T-helper 17 cell (primary cell): ENCODE results near the gene EFL1. TPM values are rescaled to one million over a fixed set of nuclear protein-coding genes. Genes with fewer than 3 reads are reported as not detected.

Experiments used
- ATAC-seq: fragments of 150-1000 bp; cut with Tn5 transposase; 2 replicates; pipeline ENCODE4 v1.10.0; 2021; ENCODE audit warnings: mild to moderate bottlenecking, moderate library complexity
- DNase-seq, 3 donors: peaks; one replicate each; pipeline versions ENCODE4 v3.0.0 to v3.0.0-alpha.2; 2020 to 2021
- H3K9me3 ChIP-seq: one replicate; pipeline ENCODE4 v1.7.0; 2013; ENCODE audit warnings: low read length, mild to moderate bottlenecking; ENCODE audit not compliant: control insufficient read depth, poor library complexity, severe bottlenecking
- H3K27ac Mint-ChIP-seq: one replicate; pipeline ENCODE4 v1.8.0; 2022; ENCODE audit warnings: mild to moderate bottlenecking, moderate library complexity, mixed read lengths
- H3K27me3 Mint-ChIP-seq: one replicate; pipeline ENCODE4 v1.8.0; 2022; ENCODE audit warnings: mixed read lengths
- H3K36me3 Mint-ChIP-seq: one replicate; pipeline ENCODE4 v1.8.0; 2022; ENCODE audit warnings: low read depth, mixed read lengths
- H3K4me1 Mint-ChIP-seq: one replicate; pipeline ENCODE4 v1.8.0; 2022; ENCODE audit warnings: mild to moderate bottlenecking, mixed read lengths
- H3K4me3 Mint-ChIP-seq: one replicate; pipeline ENCODE4 v1.8.0; 2022; ENCODE audit warnings: mild to moderate bottlenecking, moderate library complexity, mixed read lengths
- total RNA-seq, 4 donors: library from RNA in 2 of 4; stranded (reverse) in 2 of 4; gene quantifications; one replicate each; pipeline ENCODE4 v1.2.3 and lab custom pipeline; 2022 to 2026

EFL1 gene
- total RNA-seq, 2 donors from 2014 or later, result 9.2 to 10.4 TPM

DNA sequence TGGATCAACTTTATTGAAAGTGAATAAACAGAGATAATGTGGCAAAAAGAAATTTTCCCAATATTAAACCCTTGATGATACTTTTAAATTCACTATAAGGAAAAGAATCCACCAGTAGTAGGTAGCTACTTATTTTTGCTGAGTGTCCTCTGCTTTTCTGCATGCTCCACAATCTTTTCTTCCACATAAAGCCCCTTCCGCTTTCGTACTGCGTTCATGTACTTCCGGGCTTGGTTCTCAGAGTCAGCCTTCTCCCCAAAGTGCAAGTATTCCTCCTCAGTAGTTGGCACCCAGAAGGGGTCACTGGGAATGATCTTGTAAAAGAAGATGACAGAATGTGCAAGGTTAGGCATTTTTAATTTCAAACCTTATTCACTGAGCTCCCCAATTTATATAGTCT, 132.3 kb downstream of the EFL1 start:
- H3K9me3 ChIP-seq, result no peaks in the 10 kb centered on the region
- no peaks in the 10 kb centered on the region for H3K27me3 Mint-ChIP-seq
- ATAC-seq (no peak), DNase-seq (no peak)
- H3K36me3 Mint-ChIP-seq, result peaks cover 14% of the 10 kb centered on the region
- no peak overlapping the region for H3K4me3 Mint-ChIP-seq
- H3K4me1 Mint-ChIP-seq, result peaks cover 2% of the 10 kb centered on the region
- H3K27ac Mint-ChIP-seq, result no peak overlapping the region

DNA sequence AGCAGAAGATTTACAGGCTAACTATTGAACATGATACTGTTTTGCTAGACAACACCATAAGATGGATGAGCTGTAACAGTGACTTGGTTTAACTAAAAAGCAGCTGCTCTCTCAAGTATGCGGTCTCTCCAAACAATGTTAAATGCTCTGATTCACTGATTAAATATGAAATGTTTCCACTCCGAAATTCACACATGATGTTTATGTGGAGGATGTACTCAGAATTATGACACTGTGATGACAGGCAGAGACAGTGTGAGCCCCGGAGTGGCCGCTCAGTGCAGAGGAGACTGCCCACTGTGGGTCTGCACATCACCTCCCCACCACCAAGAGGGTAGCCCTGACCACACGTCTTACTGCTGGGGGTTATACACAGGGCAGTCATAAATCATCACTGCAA, 132.8 kb downstream of the EFL1 start:
- H3K36me3 Mint-ChIP-seq, result peaks cover 17% of the 10 kb centered on the region
- H3K4me1 Mint-ChIP-seq, result peaks cover 3% of the 10 kb centered on the region
- no peaks in the 10 kb centered on the region for H3K27me3 Mint-ChIP-seq
- no peaks in the 10 kb centered on the region for H3K9me3 ChIP-seq
- ATAC-seq, result no peak
- DNase-seq, result no peak
- H3K4me3 Mint-ChIP-seq, result no peak overlapping the region
- no peak overlapping the region for H3K27ac Mint-ChIP-seq

DNA sequence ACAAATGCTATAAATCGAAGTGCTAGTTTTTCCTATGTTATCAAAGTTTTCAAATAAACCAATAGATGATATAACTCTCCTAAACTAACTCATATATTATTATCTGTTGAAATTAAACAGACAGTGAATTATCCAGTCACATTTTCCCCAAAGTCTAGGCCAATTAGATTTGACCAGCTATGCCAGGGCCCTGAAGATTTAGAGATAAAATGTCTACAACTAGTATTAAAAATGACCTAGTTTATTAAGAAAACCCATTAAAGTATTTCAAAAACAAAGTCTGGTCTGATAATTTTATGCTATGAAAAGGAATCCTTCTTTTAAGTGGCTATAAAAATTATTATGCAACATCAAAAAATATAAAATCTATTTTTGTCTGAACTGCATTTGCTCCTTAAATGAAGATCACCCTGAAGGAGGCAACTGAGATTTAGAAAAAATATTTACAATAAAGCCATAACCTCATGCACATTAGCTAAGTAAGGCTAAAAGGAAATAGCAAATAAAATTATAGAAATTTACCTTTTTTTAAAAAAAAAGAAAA, 133.3 kb downstream of the EFL1 start:
- ATAC-seq (no peak), DNase-seq (no peak)
- Mint-ChIP-seq H3K27ac (no peak overlapping the region), H3K4me1 (peaks cover 4% of the 10 kb centered on the region), H3K4me3 (no peak overlapping the region), H3K27me3 (no peaks in the 10 kb centered on the region), H3K36me3 (peaks cover 19% of the 10 kb centered on the region)
- no peaks in the 10 kb centered on the region for H3K9me3 ChIP-seq

DNA sequence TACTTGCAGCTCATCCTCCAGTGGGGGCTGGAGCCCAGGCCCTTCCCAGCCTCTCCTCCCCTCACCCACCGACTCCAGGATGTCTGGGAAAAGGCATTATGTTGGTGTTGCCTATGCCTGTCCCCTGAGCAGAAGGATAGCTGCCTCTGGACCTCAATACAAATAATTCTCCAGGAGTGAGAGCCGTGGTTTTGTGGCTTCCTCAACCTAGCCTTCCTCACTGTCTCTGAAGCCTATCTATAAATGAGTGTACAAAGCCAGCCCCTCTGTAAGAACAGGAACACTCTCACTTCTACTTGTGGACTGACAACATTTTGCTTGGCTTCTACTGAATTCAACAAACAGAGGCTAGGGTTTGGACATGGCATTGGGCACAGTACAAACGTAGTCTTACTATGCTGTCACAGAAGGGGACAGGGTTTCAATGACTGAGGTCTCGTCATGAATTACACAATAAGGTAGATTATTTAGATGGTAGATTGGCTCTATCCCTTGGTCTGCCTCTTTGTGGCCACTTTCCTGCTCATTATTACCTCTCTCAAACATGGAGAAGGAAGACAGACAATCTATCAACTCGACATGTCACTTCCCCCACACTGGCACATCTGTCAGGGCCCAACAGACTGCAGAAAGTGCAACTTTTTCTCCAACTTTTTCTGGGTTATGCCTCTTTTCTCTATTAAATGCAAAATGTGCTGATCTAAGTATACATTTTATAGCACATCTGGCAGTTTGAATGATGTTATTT, 134.0 kb downstream of the EFL1 start:
- peaks cover 19% of the 10 kb centered on the region for H3K36me3 Mint-ChIP-seq
- H3K27me3 Mint-ChIP-seq, result no peaks in the 10 kb centered on the region
- peaks cover 4% of the 10 kb centered on the region for H3K4me1 Mint-ChIP-seq
- DNase-seq, result no peak
- H3K27ac Mint-ChIP-seq, result no peak overlapping the region
- H3K9me3 ChIP-seq, result no peaks in the 10 kb centered on the region
- no peak for ATAC-seq
- no peak overlapping the region for H3K4me3 Mint-ChIP-seq

DNA sequence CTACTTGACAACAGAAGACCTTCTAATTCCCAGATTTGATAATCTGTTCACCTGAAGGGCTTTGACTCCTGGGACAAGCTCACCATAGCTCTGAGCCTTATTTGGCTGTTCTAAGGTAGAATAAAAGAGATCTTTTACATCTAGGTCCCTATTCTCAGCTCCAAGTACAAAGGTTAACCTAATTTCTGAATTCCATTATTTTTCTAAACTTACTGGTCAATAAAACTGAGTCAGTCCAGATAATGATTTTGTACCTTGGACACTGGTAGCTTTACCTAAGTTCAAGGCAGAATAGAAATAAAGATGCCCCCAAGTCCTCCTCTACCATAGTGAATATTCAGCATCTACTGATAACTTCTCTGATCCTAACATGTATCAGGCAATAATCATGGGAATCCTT, 135.0 kb downstream of the EFL1 start:
- Mint-ChIP-seq H3K27ac (no peak overlapping the region), H3K27me3 (no peaks in the 10 kb centered on the region), H3K4me3 (no peak overlapping the region), H3K36me3 (peaks cover 15% of the 10 kb centered on the region), H3K4me1 (peaks cover 4% of the 10 kb centered on the region)
- no peak for DNase-seq
- ATAC-seq, result no peak
- no peaks in the 10 kb centered on the region for H3K9me3 ChIP-seq

DNA sequence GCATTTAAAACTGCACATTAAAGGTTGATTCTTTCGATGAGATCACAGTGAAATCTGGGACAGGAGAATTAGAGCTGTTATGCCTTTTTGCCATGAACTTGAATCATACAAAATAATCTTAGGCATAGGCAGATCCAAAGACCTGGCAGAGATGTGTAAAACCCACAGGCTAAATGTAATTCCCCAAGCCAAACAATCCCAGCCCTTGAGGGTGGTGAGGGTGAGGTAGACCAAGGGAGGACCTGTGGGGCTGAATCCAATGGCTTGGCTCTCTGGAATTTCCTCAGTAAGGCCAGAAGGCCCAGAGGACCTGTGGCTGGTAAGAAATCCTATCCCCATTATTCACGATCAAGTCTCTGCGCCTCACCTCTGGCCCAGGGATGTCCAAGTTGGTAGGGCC, 136.2 kb downstream of the EFL1 start:
- no peak overlapping the region for H3K27ac Mint-ChIP-seq
- H3K36me3 Mint-ChIP-seq, result peaks cover 8% of the 10 kb centered on the region
- H3K4me1 Mint-ChIP-seq, result peaks cover 2% of the 10 kb centered on the region
- no peaks in the 10 kb centered on the region for H3K27me3 Mint-ChIP-seq
- DNase-seq (no peak), ATAC-seq (no peak)
- no peak overlapping the region for H3K4me3 Mint-ChIP-seq
- H3K9me3 ChIP-seq, result no peaks in the 10 kb centered on the region

DNA sequence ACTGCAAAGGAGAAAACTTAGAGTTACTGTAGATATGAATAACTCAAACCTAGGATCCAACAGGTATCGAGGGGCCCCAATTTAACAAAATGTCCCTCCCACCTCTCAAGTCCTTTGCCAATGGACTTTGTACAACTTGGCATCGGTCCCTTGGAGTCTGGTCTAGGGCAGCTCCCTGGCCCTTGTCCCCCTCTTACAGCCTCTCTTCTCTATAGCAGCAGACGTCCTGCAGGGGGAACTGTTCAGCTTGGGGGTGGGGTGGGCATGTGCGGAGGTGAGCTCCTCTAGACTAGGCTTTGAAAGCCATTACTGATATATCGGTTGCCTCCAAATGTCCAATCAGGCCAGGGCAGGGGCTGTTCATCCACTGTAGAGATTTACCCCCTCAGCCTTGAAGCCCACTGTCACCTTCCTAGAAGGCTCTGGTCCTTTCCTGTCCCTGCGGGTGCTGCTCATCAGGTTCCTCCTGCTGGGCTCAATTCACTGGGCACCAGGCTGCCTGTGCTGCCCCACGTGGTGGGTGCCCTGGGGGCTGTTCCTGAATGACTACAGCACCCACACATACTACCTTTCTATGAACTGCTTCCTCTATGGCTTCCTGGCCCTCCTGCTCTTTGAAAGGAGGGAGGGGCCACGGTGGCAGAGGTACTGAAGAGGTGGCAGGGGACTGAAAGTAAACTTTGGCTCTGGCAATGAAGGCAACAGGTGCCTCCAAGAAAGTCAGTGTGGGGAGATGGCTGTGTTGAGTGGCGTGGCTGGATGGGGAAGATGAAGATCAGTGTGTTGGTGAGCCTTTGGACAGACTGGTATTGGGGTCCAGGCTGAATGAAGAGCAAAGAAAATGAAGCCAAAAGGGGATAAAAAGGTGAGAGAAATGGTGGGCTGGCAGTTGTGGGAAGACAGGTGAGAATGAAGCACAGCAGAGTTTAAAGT, 137.9 kb downstream of the EFL1 start:
- no peak overlapping the region for H3K27ac Mint-ChIP-seq
- H3K4me1 Mint-ChIP-seq, result peaks cover 2% of the 10 kb centered on the region
- peaks cover 5% of the 10 kb centered on the region for H3K36me3 Mint-ChIP-seq

DNA sequence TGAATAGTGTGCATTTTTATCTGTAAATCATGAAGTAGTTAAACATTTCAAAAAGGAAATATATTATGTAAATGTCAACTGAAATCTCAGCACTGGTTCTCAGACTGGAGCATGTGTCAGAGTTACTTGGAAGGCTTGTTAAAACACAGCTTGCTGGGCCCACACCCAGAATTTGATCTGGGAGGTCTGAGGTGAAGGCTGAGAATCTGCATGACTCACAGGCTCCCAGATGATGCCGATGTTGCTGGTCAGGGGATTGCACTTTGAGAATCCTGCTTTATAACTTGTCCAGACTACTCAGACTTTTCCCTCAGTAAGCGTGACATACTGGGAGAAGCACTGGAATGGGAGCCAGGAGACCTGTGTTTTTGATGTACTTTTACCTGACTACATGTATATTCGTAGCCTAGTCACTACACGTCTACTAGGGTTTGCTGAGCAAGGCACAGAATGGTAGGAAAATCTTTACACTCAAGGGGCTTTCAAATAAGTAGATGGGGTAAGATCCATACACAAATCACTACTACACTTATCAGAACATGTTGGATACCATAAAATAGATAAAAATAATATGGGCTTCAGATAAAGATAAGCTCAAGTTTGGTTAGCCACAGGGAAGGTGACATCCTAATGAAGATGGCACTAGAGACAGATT, 139.7 kb downstream of the EFL1 start:
- no peak for ATAC-seq
- H3K36me3 Mint-ChIP-seq, result peaks cover 5% of the 10 kb centered on the region
- H3K27me3 Mint-ChIP-seq, result no peaks in the 10 kb centered on the region
- no peak overlapping the region for H3K4me3 Mint-ChIP-seq
- DNase-seq, result no peak
- no peak overlapping the region for H3K27ac Mint-ChIP-seq
- H3K4me1 Mint-ChIP-seq, result peaks cover 2% of the 10 kb centered on the region
- no peaks in the 10 kb centered on the region for H3K9me3 ChIP-seq

More for the DNA sequence above, 137.9 kb downstream of the EFL1 start:
- no peak for ATAC-seq
- H3K9me3 ChIP-seq, result no peaks in the 10 kb centered on the region
- Mint-ChIP-seq H3K27me3 (no peaks in the 10 kb centered on the region), H3K4me3 (no peak overlapping the region)
- no peak for DNase-seq

DNA sequence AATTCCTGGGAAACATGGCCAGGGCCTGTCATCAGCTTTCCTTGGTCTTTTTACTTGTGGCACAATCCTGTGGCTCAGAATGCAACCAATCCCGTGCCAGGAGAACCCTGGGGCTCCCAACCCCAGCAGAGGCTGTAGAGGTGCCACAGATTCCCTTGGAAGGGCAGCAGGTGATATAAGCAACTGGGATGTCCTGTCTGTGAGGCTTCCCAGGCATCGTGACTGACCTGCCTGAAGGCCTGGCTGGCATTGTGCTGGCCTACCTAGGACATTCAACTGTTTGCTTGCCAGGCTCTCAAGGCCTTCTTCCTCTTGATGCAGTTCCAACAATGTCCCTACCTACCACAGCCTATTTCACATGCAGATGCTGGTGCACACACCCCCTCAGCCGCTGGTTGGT, 144.5 kb downstream of the EFL1 start:
- no peaks in the 10 kb centered on the region for H3K27me3 Mint-ChIP-seq
- no peak overlapping the region for H3K27ac Mint-ChIP-seq

DNA sequence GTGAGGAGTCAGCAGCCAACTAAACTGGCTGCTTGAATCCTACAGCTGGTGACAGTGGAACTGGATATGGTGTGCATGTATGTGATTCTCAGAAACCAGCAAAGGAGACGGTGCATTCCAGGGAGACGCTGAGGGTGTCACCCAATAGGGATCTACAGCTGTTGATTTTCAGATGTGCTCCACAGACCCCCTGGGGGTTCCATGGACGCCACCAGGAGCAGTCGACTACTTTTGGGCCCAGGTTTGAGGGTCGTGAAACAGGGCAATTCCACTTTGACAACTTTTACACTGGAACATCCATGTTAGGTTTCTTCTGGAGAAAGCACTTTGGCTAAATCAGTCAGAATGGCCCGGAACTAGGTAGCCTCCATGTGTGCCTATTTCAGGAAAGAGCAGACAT, 145.2 kb downstream of the EFL1 start:
- H3K9me3 ChIP-seq, result no peaks in the 10 kb centered on the region
- H3K27ac Mint-ChIP-seq, result no peak overlapping the region
- H3K27me3 Mint-ChIP-seq, result no peaks in the 10 kb centered on the region
- DNase-seq (no peak), ATAC-seq (no peak)
- H3K36me3 Mint-ChIP-seq, result no peaks in the 10 kb centered on the region
- no peak overlapping the region for H3K4me3 Mint-ChIP-seq
- H3K4me1 Mint-ChIP-seq, result no peaks in the 10 kb centered on the region

More for the DNA sequence above, 144.5 kb downstream of the EFL1 start:
- DNase-seq, result no peak
- ATAC-seq, result no peak
- H3K4me3 Mint-ChIP-seq, result no peak overlapping the region
- H3K4me1 Mint-ChIP-seq, result no peaks in the 10 kb centered on the region
- H3K9me3 ChIP-seq, result no peaks in the 10 kb centered on the region
- no peaks in the 10 kb centered on the region for H3K36me3 Mint-ChIP-seq

DNA sequence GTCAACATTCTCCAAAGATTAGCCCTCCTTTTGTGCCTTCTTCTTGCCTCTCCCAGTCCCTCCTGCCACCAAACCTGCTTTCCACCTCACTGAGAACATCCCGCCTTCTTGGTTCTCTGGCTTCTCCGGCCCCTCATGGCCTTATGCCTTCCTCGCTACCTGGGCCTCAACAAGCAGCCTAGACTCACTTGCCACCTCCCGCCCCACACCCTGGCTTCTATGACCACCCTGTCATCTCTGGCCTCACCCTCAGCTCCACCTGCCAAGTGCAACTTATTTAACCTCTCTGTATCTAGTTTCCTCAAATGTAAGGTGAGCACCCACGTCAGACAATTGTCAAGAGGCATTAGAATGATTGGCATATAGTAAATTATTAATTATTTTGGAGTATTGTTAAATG, 147.9 kb downstream of the EFL1 start:
- Mint-ChIP-seq H3K4me1 (no peaks in the 10 kb centered on the region), H3K27me3 (no peaks in the 10 kb centered on the region), H3K4me3 (no peak overlapping the region), H3K36me3 (no peaks in the 10 kb centered on the region), H3K27ac (no peak overlapping the region)
- ATAC-seq (no peak), DNase-seq (no peak)
- H3K9me3 ChIP-seq, result no peaks in the 10 kb centered on the region

DNA sequence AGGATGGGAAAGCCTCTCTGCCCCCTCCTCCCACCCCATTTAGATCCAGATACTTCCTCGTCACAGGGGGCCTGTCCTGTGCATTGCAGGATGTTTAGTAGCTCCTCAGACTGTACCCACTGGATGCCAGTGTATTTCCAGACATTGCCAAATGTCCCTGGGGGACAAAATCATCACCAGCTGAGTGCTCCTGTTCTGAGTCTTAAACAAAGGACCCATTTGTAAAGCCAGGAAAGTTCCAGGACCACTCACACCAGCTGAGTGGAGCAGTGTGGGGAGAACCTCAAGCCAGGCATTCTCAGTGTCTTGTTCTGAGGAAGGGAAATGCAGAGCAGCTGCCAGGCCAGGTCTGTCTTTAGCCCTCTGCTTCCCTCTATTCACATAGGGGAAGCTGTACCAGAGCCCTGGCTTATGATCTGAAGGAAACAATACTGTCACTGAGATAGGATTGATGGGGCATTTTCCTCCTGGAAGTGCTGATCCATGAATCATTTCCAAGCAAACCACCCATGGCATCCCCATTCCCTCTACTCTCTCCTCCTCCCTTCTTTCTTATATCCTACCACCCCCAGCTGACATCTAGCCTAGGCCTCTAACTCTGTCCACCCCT, 149.3 kb downstream of the EFL1 start:
- H3K4me1 Mint-ChIP-seq, result peaks cover 7% of the 10 kb centered on the region
- ATAC-seq (no peak), DNase-seq (no peak)
- H3K36me3 Mint-ChIP-seq, result no peaks in the 10 kb centered on the region
- H3K27me3 Mint-ChIP-seq, result no peaks in the 10 kb centered on the region
- no peak overlapping the region for H3K27ac Mint-ChIP-seq
- no peak overlapping the region for H3K4me3 Mint-ChIP-seq
- H3K9me3 ChIP-seq, result no peaks in the 10 kb centered on the region

DNA sequence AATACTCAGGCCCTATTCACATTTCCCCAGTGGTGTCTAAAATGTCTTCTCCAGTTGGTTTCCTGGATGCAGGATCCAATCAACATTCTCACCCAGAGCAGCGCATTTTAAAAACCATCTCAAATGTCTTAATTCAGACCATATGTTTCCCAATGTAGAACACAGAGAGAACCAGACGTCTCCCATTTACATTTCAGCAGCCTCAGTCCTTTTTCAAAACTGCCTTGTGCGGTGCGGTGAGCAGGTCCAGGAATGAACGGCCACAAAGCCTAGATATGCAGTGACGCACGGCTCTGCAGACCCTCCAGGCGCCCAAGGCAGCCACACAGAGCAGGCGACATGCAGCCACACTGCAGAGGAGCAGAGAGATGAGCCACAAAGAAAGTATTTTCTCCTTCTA, 150.6 kb downstream of the EFL1 start:
- Mint-ChIP-seq H3K27me3 (no peaks in the 10 kb centered on the region), H3K36me3 (no peaks in the 10 kb centered on the region), H3K27ac (no peak overlapping the region)

More for the DNA sequence above, 150.6 kb downstream of the EFL1 start:
- no peaks in the 10 kb centered on the region for H3K9me3 ChIP-seq
- H3K4me1 Mint-ChIP-seq, result peaks cover 7% of the 10 kb centered on the region
- ATAC-seq (no peak), DNase-seq (no peak)
- no peak overlapping the region for H3K4me3 Mint-ChIP-seq
